Central memory CD8-positive, alpha-beta T cell (primary cell): ENCODE results near the gene GRID1.
"Not testable (repeated sequence)": the region's sequence is repeated elsewhere in the genome, so short reads cannot be mapped to it uniquely, and the experiment has no call there.

Experiments
- ATAC-seq: fragments of 150-1000 bp; cut with Tn5 transposase; replicated peaks from 2 replicates; pipeline ENCODE4 v1.10.0; 2022; ENCODE audit warnings: mild to moderate bottlenecking, moderate FRiP score, moderate number of reproducible peaks; ENCODE audit not compliant: poor library complexity, severe bottlenecking; ENCODE audit errors: extremely low read depth
- DNase-seq, 2 donors: peaks; one replicate each; pipeline ENCODE4 v3.0.0; 2021; ENCODE audit warnings: low spot score in 2 of 2
- H3K27ac Mint-ChIP-seq: one replicate; pipeline ENCODE4 v1.8.0; 2022; ENCODE audit warnings: low read depth, mild to moderate bottlenecking, moderate library complexity, mixed read lengths
- H3K27me3 Mint-ChIP-seq: one replicate; pipeline ENCODE4 v1.8.0; 2022; ENCODE audit warnings: mixed read lengths
- H3K36me3 Mint-ChIP-seq: one replicate; pipeline ENCODE4 v1.8.0; 2022; ENCODE audit warnings: mild to moderate bottlenecking, moderate library complexity, mixed read lengths; ENCODE audit not compliant: insufficient read depth
- H3K4me1 Mint-ChIP-seq: one replicate; pipeline ENCODE4 v1.8.0; 2022; ENCODE audit warnings: mixed read lengths
- H3K4me3 Mint-ChIP-seq: one replicate; pipeline ENCODE4 v1.8.0; 2022; ENCODE audit warnings: mild to moderate bottlenecking, moderate library complexity, mixed read lengths
- H3K9me3 Mint-ChIP-seq: one replicate; pipeline ENCODE4 v1.8.0; 2022; ENCODE audit warnings: mixed read lengths

GRID1 gene

GRCh38 chr10:85961479-85962067 is 405.0 kb downstream of the GRID1 start:
- Mint-ChIP-seq H3K4me3 (no peak overlapping the region), H3K27ac (no peak overlapping the region), H3K27me3 (peaks cover 49% of the 10 kb centered on the region), H3K9me3 (peaks cover 10% of the 10 kb centered on the region), H3K4me1 (no peaks in the 10 kb centered on the region), H3K36me3 (no peaks in the 10 kb centered on the region)
- no peak for ATAC-seq
- DNase-seq: no peak

GRCh38 chr10:85961073-85961472 is 405.5 kb downstream of the GRID1 start:
- no peak for ATAC-seq
- no peak for DNase-seq
- Mint-ChIP-seq H3K27me3 (peaks cover 54% of the 10 kb centered on the region), H3K27ac (no peak overlapping the region), H3K9me3 (peaks cover 10% of the 10 kb centered on the region), H3K4me1 (no peaks in the 10 kb centered on the region), H3K4me3 (no peak overlapping the region), H3K36me3 (no peaks in the 10 kb centered on the region)

DNA sequence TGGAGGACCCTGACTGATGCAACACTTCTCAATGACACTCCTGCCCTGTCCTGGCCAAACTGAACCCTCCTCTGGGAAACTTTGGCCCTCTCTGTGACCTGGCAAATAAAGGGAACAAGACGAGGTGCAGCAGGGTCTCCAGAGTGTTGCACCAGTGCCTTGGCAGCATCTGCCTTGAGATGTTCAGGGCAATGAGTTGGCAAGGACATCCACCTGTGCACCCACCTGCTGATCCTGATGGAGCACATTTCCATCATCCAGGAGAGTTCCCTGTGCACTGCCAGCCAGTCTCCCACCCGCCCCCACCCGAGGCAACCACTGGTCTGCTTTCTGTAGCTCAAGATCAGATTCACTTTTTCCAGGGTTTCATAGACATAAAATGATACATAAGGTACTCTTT is 407.4 kb downstream of the GRID1 start:
- no peaks in the 10 kb centered on the region for H3K36me3 Mint-ChIP-seq
- DNase-seq (no peak), ATAC-seq (no peak)
- H3K9me3 Mint-ChIP-seq: peaks cover 10% of the 10 kb centered on the region
- H3K4me3 Mint-ChIP-seq: no peak overlapping the region
- H3K4me1 Mint-ChIP-seq: no peaks in the 10 kb centered on the region
- H3K27me3 Mint-ChIP-seq: peaks cover 52% of the 10 kb centered on the region
- no peak overlapping the region for H3K27ac Mint-ChIP-seq

DNA sequence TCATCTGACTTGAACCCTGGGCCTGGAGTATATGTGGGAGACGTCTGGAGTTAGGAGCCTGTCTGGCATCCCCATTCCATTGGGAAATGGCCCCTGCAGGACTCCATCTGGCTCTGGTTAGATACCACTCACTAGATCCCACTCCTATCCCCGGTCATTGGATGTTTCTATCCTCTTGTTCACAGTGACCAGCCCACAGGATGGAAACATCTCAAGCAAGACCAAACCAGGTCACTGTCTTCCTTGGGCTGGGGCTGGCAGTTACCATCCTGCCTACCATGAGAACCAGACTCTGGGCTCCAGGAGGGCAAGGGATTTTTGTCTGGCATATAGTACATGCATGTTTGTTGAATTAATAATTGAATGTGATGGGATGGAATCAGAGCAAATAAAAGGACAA is 415.7 kb downstream of the GRID1 start:
- peaks cover 4% of the 10 kb centered on the region for H3K4me1 Mint-ChIP-seq
- peaks cover 2% of the 10 kb centered on the region for H3K27me3 Mint-ChIP-seq
- no peak for DNase-seq
- no peak overlapping the region for H3K4me3 Mint-ChIP-seq
- no peak overlapping the region for H3K27ac Mint-ChIP-seq
- no peak for ATAC-seq
- H3K36me3 Mint-ChIP-seq: no peaks in the 10 kb centered on the region
- H3K9me3 Mint-ChIP-seq: no peaks in the 10 kb centered on the region

- peak; percentile 24 for ATAC-seq
- no peaks in the 10 kb centered on the region for H3K9me3 Mint-ChIP-seq
- H3K27me3 Mint-ChIP-seq: peaks cover 22% of the 10 kb centered on the region
- H3K27ac Mint-ChIP-seq: no peak overlapping the region
- no peak overlapping the region for H3K4me3 Mint-ChIP-seq
- H3K4me1 Mint-ChIP-seq: peaks cover 4% of the 10 kb centered on the region
- DNase-seq: no peak
- no peaks in the 10 kb centered on the region for H3K36me3 Mint-ChIP-seq
Measured at GRCh38 chr10:85946713-85947326, 419.8 kb downstream of the GRID1 start.

DNA sequence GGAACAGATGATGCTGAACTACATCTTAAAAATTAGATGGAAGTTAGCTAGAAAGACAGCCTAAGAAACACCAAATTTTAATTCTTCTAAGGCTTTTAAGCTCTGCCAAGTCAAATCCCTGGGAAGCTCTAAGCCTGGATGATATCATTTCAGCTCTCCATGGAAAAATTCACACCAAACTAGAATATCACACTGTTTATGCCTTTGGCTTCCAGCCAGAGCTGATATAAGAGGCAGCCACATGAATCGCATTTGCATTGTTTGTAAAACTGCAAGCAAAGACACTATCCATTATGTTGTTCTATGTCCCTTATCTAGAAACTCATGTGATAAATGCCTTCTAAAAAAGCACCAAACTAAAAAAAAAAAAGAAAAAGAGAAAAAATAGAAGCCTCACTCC is 430.4 kb downstream of the GRID1 start:
- Mint-ChIP-seq H3K27ac (no peak overlapping the region), H3K9me3 (no peaks in the 10 kb centered on the region), H3K36me3 (no peaks in the 10 kb centered on the region), H3K4me3 (no peak overlapping the region), H3K4me1 (no peaks in the 10 kb centered on the region), H3K27me3 (peaks cover 10% of the 10 kb centered on the region)
- DNase-seq: no peak
- ATAC-seq: no peak

DNA sequence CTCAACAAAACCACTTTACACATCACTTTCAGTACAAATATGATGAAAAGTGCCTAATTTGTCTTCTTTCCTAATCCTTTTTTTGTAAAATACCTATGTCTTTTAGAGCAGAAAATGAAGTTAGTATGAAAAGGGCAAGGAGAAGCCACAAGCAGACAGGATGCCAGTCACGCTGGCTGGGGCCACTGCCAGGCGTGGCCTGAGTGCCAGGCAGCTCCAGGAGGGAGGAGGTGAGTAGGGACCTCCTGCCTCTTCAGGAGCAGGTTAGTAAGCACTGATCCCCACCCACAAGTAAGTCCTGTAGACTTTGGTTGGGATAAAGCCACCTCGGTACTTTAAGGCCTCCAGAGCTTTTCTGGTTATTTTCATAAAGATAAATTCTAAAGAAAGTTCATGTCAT is 432.0 kb downstream of the GRID1 start:
- no peak overlapping the region for H3K27ac Mint-ChIP-seq
- H3K27me3 Mint-ChIP-seq: peaks cover 10% of the 10 kb centered on the region
- DNase-seq (no peak), ATAC-seq (no peak)
- H3K4me1 Mint-ChIP-seq: no peaks in the 10 kb centered on the region
- H3K4me3 Mint-ChIP-seq: no peak overlapping the region
- no peaks in the 10 kb centered on the region for H3K36me3 Mint-ChIP-seq
- H3K9me3 Mint-ChIP-seq: no peaks in the 10 kb centered on the region

DNA sequence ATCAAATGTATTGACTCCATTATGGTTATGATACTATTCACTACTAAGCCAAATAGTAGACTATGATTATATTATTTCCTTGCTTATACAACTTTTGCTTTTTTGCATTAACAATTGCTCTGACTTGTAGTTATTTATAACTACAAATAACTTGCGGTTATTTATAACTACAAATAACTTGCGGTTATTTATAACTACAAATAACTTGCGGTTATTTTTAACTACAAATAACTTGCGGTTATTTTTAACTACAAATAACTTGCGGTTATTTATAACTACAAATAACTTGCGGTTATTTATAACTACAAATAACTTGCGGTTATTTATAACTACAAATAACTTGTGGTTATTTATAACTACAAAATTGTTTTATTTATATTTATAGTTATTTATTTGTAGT is 436.6 kb downstream of the GRID1 start:
- not testable (repeated sequence) for H3K27me3 Mint-ChIP-seq, H3K9me3 Mint-ChIP-seq, ATAC-seq

DNA sequence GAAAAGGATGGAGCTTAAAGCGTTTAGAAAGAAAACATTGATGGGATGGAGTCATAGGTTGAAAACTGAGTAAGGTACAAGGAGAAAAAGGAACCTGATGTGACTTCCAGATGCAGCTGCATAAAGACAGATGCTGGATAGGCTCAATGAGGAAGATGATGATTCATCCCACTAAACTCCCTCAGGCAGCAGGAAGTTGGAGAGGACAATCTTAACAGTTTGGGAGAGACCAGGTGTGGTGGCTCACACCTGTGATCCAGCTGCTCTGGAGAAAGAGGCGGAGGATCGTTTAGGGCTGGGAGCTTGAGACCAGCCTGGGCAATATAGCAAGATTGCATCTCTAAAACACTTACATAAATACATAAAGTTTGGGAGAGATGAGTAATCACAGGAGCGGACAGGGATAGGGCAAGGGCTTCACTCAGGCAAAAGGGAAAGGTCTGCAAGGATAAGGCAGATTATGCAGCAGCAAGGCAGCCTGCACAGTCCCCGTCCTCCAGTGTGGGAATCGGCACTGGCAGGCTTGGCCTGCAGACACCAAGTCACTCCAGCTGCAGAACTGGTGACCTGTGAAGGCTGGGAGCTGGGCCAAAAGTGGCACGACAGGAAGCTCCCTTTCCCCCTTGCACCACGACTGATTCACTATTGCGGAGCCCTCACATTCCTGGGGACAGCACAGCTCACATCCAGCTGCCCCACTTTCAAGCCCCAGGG is 438.5 kb downstream of the GRID1 start:
- peaks cover 13% of the 10 kb centered on the region for H3K27me3 Mint-ChIP-seq
- H3K4me1 Mint-ChIP-seq: no peaks in the 10 kb centered on the region
- no peak overlapping the region for H3K27ac Mint-ChIP-seq
- H3K4me3 Mint-ChIP-seq: no peak overlapping the region
- DNase-seq (no peak), ATAC-seq (no peak)
- no peaks in the 10 kb centered on the region for H3K36me3 Mint-ChIP-seq
- H3K9me3 Mint-ChIP-seq: no peaks in the 10 kb centered on the region

More for the DNA sequence above, 436.6 kb downstream of the GRID1 start:
- not testable (repeated sequence) for H3K4me3 Mint-ChIP-seq, H3K36me3 Mint-ChIP-seq, H3K27ac Mint-ChIP-seq, H3K4me1 Mint-ChIP-seq, DNase-seq

- peaks cover 10% of the 10 kb centered on the region for H3K27me3 Mint-ChIP-seq
- H3K4me1 Mint-ChIP-seq: no peaks in the 10 kb centered on the region
- DNase-seq: no peak
- H3K27ac Mint-ChIP-seq: no peak overlapping the region
- H3K36me3 Mint-ChIP-seq: no peaks in the 10 kb centered on the region
- H3K9me3 Mint-ChIP-seq: no peaks in the 10 kb centered on the region
- no peak for ATAC-seq
- no peak overlapping the region for H3K4me3 Mint-ChIP-seq
Measured at GRCh38 chr10:85926986-85927385, 439.6 kb downstream of the GRID1 start.

DNA sequence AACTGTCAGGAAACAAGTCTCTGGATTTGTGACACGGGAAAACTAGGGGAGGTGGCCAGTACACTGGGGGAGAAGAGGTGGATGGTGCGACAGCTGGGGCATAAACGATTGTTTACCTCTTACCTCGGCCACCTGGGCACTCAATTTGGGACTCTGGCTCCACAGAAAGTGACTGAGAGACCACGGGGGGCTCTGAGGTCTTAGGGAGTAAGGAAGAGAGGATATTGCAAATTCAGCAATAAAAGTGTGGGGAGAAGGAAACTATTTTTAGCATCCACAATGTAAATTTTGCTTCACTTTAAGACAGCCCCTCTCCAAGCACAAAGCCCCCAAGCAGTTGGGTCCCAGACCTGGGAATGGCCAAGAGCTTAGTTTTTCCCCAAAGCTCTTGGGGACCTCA is 440.5 kb downstream of the GRID1 start:
- Mint-ChIP-seq H3K27me3 (peaks cover 10% of the 10 kb centered on the region), H3K36me3 (no peaks in the 10 kb centered on the region), H3K4me3 (no peak overlapping the region), H3K4me1 (no peaks in the 10 kb centered on the region), H3K27ac (no peak overlapping the region), H3K9me3 (no peaks in the 10 kb centered on the region)
- DNase-seq (no peak), ATAC-seq (no peak)

DNA sequence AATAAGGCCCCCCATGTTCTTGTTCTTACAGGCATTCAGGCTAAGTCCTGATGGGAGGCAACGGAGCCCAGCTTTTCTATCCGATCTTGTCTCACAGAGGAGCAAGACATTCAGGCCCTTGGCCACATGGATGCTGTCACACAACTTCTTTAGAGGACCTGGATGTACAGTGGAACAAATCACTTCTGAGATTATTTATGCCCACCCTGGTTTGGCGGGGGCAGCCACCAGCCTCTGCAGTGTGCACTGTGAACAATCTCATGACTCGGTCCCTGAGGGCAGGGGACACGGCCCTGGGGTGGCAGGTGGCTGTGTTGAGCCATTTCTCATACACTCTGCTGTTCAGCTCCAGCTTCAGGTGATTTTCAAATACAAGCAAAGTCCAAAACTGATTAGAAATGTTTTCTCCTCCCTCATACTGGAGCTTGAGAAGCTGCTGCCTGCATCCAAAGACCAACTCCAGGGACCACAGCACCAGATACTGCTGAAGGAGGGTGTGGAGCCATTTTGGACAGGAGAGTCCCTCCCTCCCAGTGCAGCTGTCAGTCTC is 441.3 kb downstream of the GRID1 start:
- no peak for DNase-seq
- Mint-ChIP-seq H3K9me3 (no peaks in the 10 kb centered on the region), H3K27me3 (peaks cover 15% of the 10 kb centered on the region), H3K27ac (no peak overlapping the region), H3K36me3 (no peaks in the 10 kb centered on the region), H3K4me1 (no peaks in the 10 kb centered on the region), H3K4me3 (no peak overlapping the region)
- no peak for ATAC-seq
